GM13977 (cell line): ENCODE measurements around the gene TREM2.

Source experiments
- DNase-seq: peaks from one replicate; pipeline ENCODE4 v3.0.0; 2012; ENCODE audit warnings: low spot score
- in situ Hi-C: fragments of 300-500 bp; cut with MboI; formaldehyde crosslinking; loops from one replicate; pipeline ENCODE4 v1.12.0; 2022; ENCODE audit warnings: low sequenced_read_pairs, low pct_unique_long_range_greater_than_20kb, mixed read lengths, inconsistent platforms; ENCODE audit not compliant: unreplicated experiment
- TF ChIP-seq, protein P1 (sequence below): IDR thresholded peaks from 2 replicates; pipeline ENCODE4 v1.5.1; 2012; ENCODE audit warnings: mild to moderate bottlenecking, control low read depth; ENCODE audit not compliant: insufficient read depth; ENCODE audit errors: extremely low read depth, missing control alignments

The TREM2 gene

DNA sequence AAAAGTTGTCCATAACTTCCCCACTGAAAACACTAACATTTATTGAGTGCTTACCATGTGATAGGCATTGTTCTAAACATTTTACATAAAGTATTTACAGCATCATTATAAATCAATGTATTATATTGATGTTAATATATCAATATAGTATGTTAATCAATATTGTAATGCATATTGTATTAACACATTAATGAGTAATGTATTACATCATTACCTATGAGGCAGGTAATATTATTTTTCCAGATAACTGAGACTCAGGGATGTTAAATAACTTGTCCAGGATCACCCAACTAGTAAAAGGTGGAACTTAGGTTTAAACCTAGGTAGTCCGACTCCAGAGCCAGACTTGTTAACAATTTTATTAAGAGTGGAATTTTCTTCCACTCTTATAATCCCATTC lies 12.2 kb upstream of the TREM2 start:
- in situ Hi-C loops: no loop called here

DNA sequence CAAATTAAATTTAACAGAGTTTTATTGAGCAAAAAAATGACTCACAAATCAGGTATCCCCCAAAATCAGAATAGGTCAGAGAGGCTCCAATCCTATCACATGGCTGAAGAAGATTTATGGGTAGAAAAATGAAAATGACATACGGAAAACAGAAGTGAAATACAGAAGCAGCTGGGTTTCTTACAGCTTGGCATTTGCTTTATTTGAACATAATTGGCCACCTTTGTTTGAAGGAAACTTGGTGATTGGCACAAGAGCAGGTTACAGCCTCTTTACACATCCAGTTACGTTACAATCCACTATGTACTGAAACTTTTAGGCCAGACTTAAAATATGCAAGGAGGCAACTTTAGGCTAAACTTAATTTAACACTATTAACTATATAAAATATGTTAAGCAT lies 11.7 kb upstream of the TREM2 start:
- in situ Hi-C loops: no loop called here
- TF ChIP-seq, protein P1, sequence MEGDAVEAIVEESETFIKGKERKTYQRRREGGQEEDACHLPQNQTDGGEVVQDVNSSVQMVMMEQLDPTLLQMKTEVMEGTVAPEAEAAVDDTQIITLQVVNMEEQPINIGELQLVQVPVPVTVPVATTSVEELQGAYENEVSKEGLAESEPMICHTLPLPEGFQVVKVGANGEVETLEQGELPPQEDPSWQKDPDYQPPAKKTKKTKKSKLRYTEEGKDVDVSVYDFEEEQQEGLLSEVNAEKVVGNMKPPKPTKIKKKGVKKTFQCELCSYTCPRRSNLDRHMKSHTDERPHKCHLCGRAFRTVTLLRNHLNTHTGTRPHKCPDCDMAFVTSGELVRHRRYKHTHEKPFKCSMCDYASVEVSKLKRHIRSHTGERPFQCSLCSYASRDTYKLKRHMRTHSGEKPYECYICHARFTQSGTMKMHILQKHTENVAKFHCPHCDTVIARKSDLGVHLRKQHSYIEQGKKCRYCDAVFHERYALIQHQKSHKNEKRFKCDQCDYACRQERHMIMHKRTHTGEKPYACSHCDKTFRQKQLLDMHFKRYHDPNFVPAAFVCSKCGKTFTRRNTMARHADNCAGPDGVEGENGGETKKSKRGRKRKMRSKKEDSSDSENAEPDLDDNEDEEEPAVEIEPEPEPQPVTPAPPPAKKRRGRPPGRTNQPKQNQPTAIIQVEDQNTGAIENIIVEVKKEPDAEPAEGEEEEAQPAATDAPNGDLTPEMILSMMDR: no peak
- DNase-seq: no peak

More for the DNA sequence above, 12.2 kb upstream of the TREM2 start:
- no peak for DNase-seq
- TF ChIP-seq, protein P1: no peak

DNA sequence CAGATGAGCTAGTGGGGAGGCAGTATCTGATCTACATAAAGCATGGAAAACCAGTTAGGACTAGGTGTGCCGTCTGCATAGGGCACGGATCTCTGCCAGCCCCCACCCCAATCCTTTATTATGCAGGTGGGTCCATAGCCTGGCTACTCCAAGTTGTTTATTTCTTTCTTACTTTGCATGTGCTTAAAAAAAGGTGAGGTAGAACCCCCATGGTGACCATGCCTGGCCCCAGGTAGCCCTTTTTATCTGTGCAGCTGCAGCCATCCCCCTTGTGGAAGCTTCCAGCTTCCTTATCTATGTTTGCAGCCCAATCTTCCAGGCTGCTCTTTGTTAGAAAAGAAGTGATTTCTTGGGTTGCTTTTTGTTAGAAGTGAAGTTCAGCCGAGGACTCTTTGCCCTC lies 9.0 kb upstream of the TREM2 start:
- DNase-seq: no peak
- in situ Hi-C loops: no loop called here
- TF ChIP-seq, protein P1: no peak

DNA sequence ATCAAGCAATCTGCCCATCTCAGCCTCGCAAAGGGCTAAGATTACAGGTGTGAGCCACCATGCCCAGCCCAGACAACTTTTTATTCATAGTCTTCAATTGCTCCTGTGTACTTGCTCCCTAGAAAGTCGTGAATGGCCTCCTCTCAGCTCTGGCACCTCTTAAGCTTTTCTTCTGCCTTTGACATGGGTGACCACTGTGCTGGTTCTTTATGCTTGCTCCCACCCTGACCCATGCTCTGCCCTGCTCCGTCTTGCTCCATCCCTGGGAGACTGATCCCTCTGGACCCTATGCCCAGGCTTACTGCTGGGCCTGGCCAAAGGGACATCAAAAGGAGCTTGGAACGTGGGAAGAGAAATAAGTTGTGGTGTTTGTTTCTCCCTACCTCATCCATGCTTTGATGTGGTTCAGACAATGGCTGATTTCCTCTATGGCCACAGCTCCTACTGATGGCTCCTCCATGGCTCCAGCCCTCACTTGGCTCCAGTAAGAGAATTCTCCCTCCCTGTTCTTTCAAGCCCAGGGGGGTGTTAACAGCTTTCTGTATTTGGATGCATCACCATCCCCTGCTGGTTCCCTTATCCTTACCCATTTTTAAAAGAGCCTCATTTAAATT lies 7.7 kb upstream of the TREM2 start:
- no peak for DNase-seq
- in situ Hi-C loops: no loop called here
- TF ChIP-seq, protein P1: no peak

DNA sequence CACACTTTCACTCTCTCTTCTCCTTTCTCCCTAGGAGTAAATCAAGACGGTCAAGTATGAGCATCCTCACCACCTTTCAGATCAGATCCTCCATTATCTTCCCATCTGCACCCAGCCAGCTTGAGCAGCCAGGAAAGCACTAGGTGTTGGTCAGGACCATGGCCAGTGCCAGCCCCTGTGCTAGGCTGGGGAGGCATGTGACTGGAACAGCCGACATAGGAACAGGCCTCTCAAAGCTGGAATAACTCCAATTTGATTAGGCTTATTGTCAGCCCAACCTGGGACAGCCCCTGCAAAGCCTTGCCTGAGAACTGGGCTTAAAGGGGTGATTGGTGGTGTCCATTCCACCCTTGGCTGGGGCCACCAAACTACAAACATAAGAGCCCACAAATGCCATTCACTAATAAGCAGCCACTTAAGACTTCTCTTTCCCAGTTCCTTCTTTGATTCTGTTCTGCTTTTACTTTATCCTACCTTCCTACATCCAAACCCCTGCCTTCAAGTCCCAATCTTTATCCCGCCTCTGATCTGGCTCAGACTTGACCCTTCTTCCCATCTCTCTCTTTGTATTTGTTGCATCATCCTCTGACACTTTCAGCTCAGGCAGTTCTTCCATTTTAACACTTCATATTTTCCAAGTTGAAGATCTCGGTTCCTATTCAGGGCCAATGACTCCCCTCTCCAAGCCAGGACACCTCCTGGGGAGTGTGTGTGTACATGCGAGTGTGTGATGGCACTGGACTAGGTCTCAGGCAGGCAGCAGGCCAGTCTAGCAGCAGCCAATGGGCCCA lies 4.5 kb upstream of the TREM2 start:
- in situ Hi-C loops: no loop called here
- TF ChIP-seq, protein P1: no peak
- DNase-seq: no peak

DNA sequence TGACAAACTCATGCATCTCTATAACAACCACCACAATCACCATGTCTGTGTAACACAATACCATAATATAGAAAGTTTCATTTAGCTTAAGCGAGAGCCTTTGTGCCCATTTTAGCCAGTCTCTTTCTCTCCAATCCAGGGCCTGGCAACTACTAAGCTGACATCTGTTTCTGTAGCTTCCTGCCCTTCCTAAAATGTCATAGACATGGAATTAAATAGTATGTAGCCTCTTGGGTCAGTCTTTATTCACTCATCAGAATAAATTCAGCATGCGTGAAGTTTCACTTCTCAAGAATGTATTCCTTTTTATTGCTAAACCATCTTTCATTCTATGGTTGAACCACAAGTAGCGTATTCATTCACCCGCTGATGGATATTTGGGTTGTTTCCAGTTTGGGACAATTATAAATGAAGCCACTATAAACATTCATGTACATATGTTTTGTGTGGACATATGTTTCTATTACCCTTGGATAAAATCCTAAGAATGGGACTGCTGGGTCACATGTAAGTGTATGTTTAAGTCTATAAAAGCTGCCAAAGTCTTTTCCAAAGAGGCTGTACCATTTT lies 1.7 kb upstream of the TREM2 start:
- in situ Hi-C loops: no loop called here
- TF ChIP-seq, protein P1: no peak
- DNase-seq: no peak
